ENCODE results near the gene S100A10.

- TF ChIP-seq, protein P1, sequence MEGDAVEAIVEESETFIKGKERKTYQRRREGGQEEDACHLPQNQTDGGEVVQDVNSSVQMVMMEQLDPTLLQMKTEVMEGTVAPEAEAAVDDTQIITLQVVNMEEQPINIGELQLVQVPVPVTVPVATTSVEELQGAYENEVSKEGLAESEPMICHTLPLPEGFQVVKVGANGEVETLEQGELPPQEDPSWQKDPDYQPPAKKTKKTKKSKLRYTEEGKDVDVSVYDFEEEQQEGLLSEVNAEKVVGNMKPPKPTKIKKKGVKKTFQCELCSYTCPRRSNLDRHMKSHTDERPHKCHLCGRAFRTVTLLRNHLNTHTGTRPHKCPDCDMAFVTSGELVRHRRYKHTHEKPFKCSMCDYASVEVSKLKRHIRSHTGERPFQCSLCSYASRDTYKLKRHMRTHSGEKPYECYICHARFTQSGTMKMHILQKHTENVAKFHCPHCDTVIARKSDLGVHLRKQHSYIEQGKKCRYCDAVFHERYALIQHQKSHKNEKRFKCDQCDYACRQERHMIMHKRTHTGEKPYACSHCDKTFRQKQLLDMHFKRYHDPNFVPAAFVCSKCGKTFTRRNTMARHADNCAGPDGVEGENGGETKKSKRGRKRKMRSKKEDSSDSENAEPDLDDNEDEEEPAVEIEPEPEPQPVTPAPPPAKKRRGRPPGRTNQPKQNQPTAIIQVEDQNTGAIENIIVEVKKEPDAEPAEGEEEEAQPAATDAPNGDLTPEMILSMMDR (IDR thresholded peaks at IDR 0.05): no peak
- TF ChIP-seq POLR2A (IDR thresholded peaks at IDR 0.05): no peak
These were observed 45.8 kb upstream of the S100A10 start for GRCh38 chr1:152039461-152039860.

Data from body of pancreas (tissue), 4 donors.